Vagina (tissue), 2 donors: ENCODE results near the gene ECHDC3.

ENCODE experiments used
- POLR2A ChIP-seq, 2 donors: fragments of 450-650 bp; IDR thresholded peaks; one replicate each; pipeline ENCODE4 v1.6.1; 2017; ENCODE audit warnings: antibody characterized with exemption in 2 of 2, mild to moderate bottlenecking in 2 of 2, moderate library complexity in 2 of 2
- POLR2AphosphoS5 ChIP-seq, 2 donors: sonication (generic); formaldehyde crosslinking; IDR thresholded peaks; one replicate each; pipeline ENCODE4 v1.9.0; 2017; ENCODE audit warnings: antibody characterized with exemption in 2 of 2, mild to moderate bottlenecking in 2 of 2, low read depth in 1 of 2; ENCODE audit not compliant: insufficient read depth in 1 of 2
- TF ChIP-seq, protein P1 (sequence below), 3 experiments: fragments of 450-650 bp in 2 of 3; fragments of 200-600 bp in 1 of 3; sonication (generic) in 1 of 3; IDR thresholded peaks; one replicate each; pipeline ENCODE4 v1.5.1; 2017 to 2019; ENCODE audit warnings: antibody characterized with exemption in 3 of 3, mild to moderate bottlenecking in 2 of 3, moderate library complexity in 2 of 3

- TF ChIP-seq, protein P1, sequence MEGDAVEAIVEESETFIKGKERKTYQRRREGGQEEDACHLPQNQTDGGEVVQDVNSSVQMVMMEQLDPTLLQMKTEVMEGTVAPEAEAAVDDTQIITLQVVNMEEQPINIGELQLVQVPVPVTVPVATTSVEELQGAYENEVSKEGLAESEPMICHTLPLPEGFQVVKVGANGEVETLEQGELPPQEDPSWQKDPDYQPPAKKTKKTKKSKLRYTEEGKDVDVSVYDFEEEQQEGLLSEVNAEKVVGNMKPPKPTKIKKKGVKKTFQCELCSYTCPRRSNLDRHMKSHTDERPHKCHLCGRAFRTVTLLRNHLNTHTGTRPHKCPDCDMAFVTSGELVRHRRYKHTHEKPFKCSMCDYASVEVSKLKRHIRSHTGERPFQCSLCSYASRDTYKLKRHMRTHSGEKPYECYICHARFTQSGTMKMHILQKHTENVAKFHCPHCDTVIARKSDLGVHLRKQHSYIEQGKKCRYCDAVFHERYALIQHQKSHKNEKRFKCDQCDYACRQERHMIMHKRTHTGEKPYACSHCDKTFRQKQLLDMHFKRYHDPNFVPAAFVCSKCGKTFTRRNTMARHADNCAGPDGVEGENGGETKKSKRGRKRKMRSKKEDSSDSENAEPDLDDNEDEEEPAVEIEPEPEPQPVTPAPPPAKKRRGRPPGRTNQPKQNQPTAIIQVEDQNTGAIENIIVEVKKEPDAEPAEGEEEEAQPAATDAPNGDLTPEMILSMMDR (IDR thresholded peaks at IDR 0.05) = no peak
- TF ChIP-seq POLR2A (IDR thresholded peaks at IDR 0.05) (no peak), POLR2AphosphoS5 (IDR thresholded peaks at IDR 0.05; ENCODE audit: insufficient read depth in 1 of 2, low read depth in 1 of 2) (no peak)
These were observed 62.2 kb downstream of the ECHDC3 start for GRCh38 chr10:11804336-11804735.
